Thyroid gland (tissue), 4 donors: Measurements from ENCODE around the gene RASSF4. TPM values are rescaled to one million over a fixed set of nuclear protein-coding genes. Genes with fewer than 3 reads are reported as not detected.

Experiments
- DNase-seq, 2 donors: peaks; one replicate each; pipeline ENCODE4 v3.0.0-alpha.2; 2019
- H3K27ac ChIP-seq, 3 donors: fragments of 200-600 bp; sonication (generic); 1 replicate in 2 of 3; 2 replicates in 1 of 3; pipeline ENCODE4 v1.5.1; 2016 to 2019; ENCODE audit warnings: mild to moderate bottlenecking in 1 of 3, moderate library complexity in 1 of 3
- H3K27me3 ChIP-seq: fragments of 200-600 bp; sonication (generic); one replicate; pipeline ENCODE4 v1.5.1; 2019
- H3K36me3 ChIP-seq, 2 donors: fragments of 200-600 bp; sonication (generic); one replicate each; pipeline ENCODE4 v1.5.1; 2016 to 2019
- H3K4me1 ChIP-seq, 2 donors: fragments of 200-600 bp; sonication (generic); one replicate each; pipeline ENCODE4 v1.5.1; 2017 to 2019
- H3K4me3 ChIP-seq, 3 donors: fragments of 200-600 bp; sonication (generic); replicated peaks in 1 of 3; 1 replicate in 2 of 3; 2 replicates in 1 of 3; pipeline ENCODE4 v1.5.1; 2016; ENCODE audit warnings: mild to moderate bottlenecking in 1 of 3
- H3K9me3 ChIP-seq: fragments of 200-600 bp; sonication (generic); one replicate; pipeline ENCODE4 v1.5.1; 2017
- CTCF ChIP-seq, 6 experiments: fragments of 200-600 bp in 3 of 6; fragments of 450-650 bp in 3 of 6; sonication (generic) in 3 of 6; IDR thresholded peaks; one replicate each; pipeline ENCODE4 v1.5.1; 2016 to 2019; ENCODE audit warnings: antibody characterized with exemption in 6 of 6, mild to moderate bottlenecking in 2 of 6, inconsistent platforms in 1 of 6, moderate library complexity in 1 of 6
- POLR2A ChIP-seq, 2 donors: fragments of 450-650 bp; IDR thresholded peaks; one replicate each; pipeline ENCODE4 v1.6.1; 2017; ENCODE audit warnings: antibody characterized with exemption in 2 of 2, mild to moderate bottlenecking in 2 of 2, moderate library complexity in 1 of 2
- WGBS, 2 donors: methylation state at CpG; one replicate each; pipeline ENCODE4 v1.1.5; 2017; 5-methylcytosine and 5-hydroxymethylcytosine counted together
- intact Hi-C: fragments of 100-400 bp; cut with DNase I; formaldehyde crosslinking; loops from one replicate; pipeline ENCODE4 v1.15.1; 2023
- total RNA-seq, 4 donors: library from RNA; depleted of rRNA; stranded (reverse); fragments of >200 nt; gene quantifications; one replicate each; pipeline ENCODE4 v1.2.3, GENCODE V29; 2016

RASSF4 gene
- total RNA-seq, 4 donors from 2014 or later, result 175 to 226 (median 203) TPM

GRCh38 chr10:44994752-44995530 is 35.3 kb downstream of the RASSF4 start:
- no peak for TF ChIP-seq POLR2A (IDR thresholded peaks at IDR 0.05)
- no peak for TF ChIP-seq CTCF (IDR thresholded peaks at IDR 0.05)
- no peak overlapping the region for H3K4me3 ChIP-seq
- peaks cover 27 to 90% of the 10 kb centered on the region in 2 donors for H3K4me1 ChIP-seq
- intact Hi-C loops, result no loop called here
- no peaks in the 10 kb centered on the region for H3K9me3 ChIP-seq
- peak; percentile 78 to 80 for DNase-seq
- H3K27ac ChIP-seq, result peak overlapping the region; percentile 74 to 92 (median 91)
- no peaks in the 10 kb centered on the region for H3K27me3 ChIP-seq
- peaks cover 36 to 38% of the 10 kb centered on the region in 2 donors for H3K36me3 ChIP-seq
- WGBS, 2 donors, result 62 to 68% methylated on average over 9 of the region's 9 CpGs

- intact Hi-C loops, result no loop called here
- no peaks in the 10 kb centered on the region for H3K9me3 ChIP-seq
- H3K27me3 ChIP-seq, result no peaks in the 10 kb centered on the region
- no peak overlapping the region for H3K4me3 ChIP-seq
- peak overlapping the region; percentile 74 to 92 (median 91) for H3K27ac ChIP-seq
- DNase-seq, result no peak
- peaks cover 30 to 33% of the 10 kb centered on the region in 2 donors for H3K36me3 ChIP-seq
- H3K4me1 ChIP-seq, result peaks cover 30 to 86% of the 10 kb centered on the region in 2 donors
- TF ChIP-seq POLR2A (IDR thresholded peaks at IDR 0.05) (no peak), CTCF (IDR thresholded peaks at IDR 0.05) (no peak)
- 43 to 55% methylated on average over 4 of the region's 4 CpGs for WGBS, 2 donors
These were observed 35.9 kb downstream of the RASSF4 start for GRCh38 chr10:44995581-44995913.

DNA sequence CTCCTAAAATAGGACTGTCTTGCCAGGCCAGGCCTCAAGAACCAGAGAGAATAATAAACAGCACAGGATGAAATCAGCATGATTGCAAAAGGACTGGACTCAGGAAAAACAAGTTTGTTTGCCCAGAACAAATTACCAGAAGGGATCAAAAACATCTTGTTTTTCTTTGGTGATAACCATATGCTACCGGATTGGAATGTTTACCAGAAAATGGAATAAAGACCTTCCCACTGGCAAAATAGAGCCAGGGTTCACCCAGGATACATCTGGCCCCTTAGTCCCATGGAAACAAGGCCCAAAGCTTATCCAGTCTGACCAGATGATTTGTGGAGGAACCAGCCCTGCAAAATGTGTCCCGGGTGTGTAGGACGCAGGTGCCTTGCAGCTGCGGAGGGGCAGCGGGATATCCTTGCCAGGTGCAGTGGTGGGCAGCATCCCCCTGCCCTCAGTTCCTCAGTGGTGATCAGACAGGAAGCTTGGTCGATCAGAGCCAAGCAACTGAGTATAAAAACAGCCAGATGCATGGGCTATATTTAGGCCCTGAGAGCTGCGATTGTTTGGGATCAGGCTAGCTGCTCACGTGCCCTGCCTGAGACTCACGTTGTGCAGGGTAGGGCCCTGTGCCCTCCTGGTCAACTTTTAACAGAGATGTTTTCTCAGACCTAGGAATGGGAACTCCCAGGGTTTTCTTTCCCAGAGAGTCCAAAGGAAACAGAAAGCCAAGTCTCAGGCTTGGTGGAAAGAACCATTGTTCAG is 36.5 kb downstream of the RASSF4 start:
- peaks cover 25 to 28% of the 10 kb centered on the region in 2 donors for H3K36me3 ChIP-seq
- WGBS, 2 donors, result 51 to 55% methylated on average over 9 of the region's 9 CpGs
- intact Hi-C loops, result no loop called here
- DNase-seq, result peak; percentile 51 to 70
- TF ChIP-seq CTCF (IDR thresholded peaks at IDR 0.05) (no peak), POLR2A (IDR thresholded peaks at IDR 0.05) (no peak)
- H3K4me3 ChIP-seq, result no peak overlapping the region
- peak overlapping the region; percentile 74 to 92 (median 91) for H3K27ac ChIP-seq
- H3K9me3 ChIP-seq, result no peaks in the 10 kb centered on the region
- peaks cover 30 to 81% of the 10 kb centered on the region in 2 donors for H3K4me1 ChIP-seq
- H3K27me3 ChIP-seq, result no peaks in the 10 kb centered on the region

- Histone ChIP-seq H3K4me3 (no peak overlapping the region), H3K36me3 (peaks cover 17 to 18% of the 10 kb centered on the region in 2 donors), H3K4me1 (peaks cover 37 to 75% of the 10 kb centered on the region in 2 donors), H3K9me3 (no peaks in the 10 kb centered on the region), H3K27me3 (no peaks in the 10 kb centered on the region), H3K27ac (peak overlapping the region; percentile 74 to 92 (median 91))
- WGBS, 2 donors, result 87 to 90% methylated on average over 6 of the region's 6 CpGs
- no peak for DNase-seq
- intact Hi-C loops, result no loop called here
- TF ChIP-seq CTCF (IDR thresholded peaks at IDR 0.05) (no peak), POLR2A (IDR thresholded peaks at IDR 0.05) (no peak)
These were observed 37.6 kb downstream of the RASSF4 start for GRCh38 chr10:44997105-44997748.
